Loucy (cell line): ENCODE measurements around the gene TMCO6.
A peak's percentile ranks its signal among the peaks of the same experiment; 100 is the strongest.
"Not testable (repeated sequence)": the region's sequence is repeated elsewhere in the genome, so short reads cannot be mapped to it uniquely, and the experiment has no call there.

Source experiments
- H2AFZ ChIP-seq: fragments of 200-600 bp; sonication (generic); 2 replicates; pipeline ENCODE4 v1.6.0; 2016; ENCODE audit warnings: antibody characterized with exemption, mild to moderate bottlenecking, low read length, moderate library complexity
- H3F3A ChIP-seq: fragments of 200-600 bp; 2 replicates; pipeline ENCODE4 v1.6.0; 2016; ENCODE audit warnings: antibody characterized with exemption, low read depth, mild to moderate bottlenecking
- H3K27me3 ChIP-seq: fragments of 200-600 bp; sonication (generic); 2 replicates; pipeline ENCODE4 v1.6.1; 2014; ENCODE audit warnings: low read length, mild to moderate bottlenecking; ENCODE audit not compliant: insufficient read depth, poor library complexity, severe bottlenecking
- H3K36me3 ChIP-seq: fragments of 200-600 bp; sonication (generic); 2 replicates; pipeline ENCODE4 v1.6.1; 2016; ENCODE audit warnings: low read length; ENCODE audit not compliant: insufficient read depth
- H3K4me1 ChIP-seq: fragments of 200-600 bp; sonication (generic); 2 replicates; pipeline ENCODE4 v1.5.1; 2014; ENCODE audit warnings: low read length, mild to moderate bottlenecking; ENCODE audit not compliant: insufficient read depth, poor library complexity, severe bottlenecking
- H3K4me2 ChIP-seq: fragments of 200-600 bp; sonication (generic); 2 replicates; pipeline ENCODE4 v1.6.0; 2014; ENCODE audit warnings: antibody characterized with exemption, low read length, low read depth, mild to moderate bottlenecking; ENCODE audit not compliant: poor library complexity, severe bottlenecking
- H3K4me3 ChIP-seq: fragments of 200-600 bp; sonication (generic); 2 replicates; pipeline ENCODE4 v1.5.1; 2014; ENCODE audit warnings: low read length, mild to moderate bottlenecking, mixed read lengths; ENCODE audit not compliant: poor library complexity, severe bottlenecking
- H3K79me2 ChIP-seq: fragments of 200-600 bp; sonication (generic); 2 replicates; pipeline ENCODE4 v1.6.1; 2014; ENCODE audit warnings: low read length; ENCODE audit not compliant: insufficient read depth
- H3K9ac ChIP-seq: fragments of 200-600 bp; sonication (generic); 2 replicates; pipeline ENCODE4 v1.6.0; 2014; ENCODE audit warnings: mild to moderate bottlenecking, low read depth, low read length, moderate library complexity; ENCODE audit not compliant: poor library complexity, severe bottlenecking
- H3K9me2 ChIP-seq: fragments of 200-600 bp; sonication (generic); replicated peaks from 2 replicates; pipeline ENCODE4 v1.6.1; 2016; ENCODE audit warnings: low read depth, low read length, mixed read lengths
- H3K9me3 ChIP-seq: fragments of 200-600 bp; sonication (generic); 2 replicates; pipeline ENCODE4 v1.6.1; 2014; ENCODE audit warnings: mild to moderate bottlenecking, antibody characterized with exemption, low read length, low read depth; ENCODE audit not compliant: insufficient read depth
- H4K20me1 ChIP-seq: fragments of 200-600 bp; sonication (generic); 2 replicates; pipeline ENCODE4 v1.6.0; 2014; ENCODE audit warnings: antibody characterized with exemption, low read length, mild to moderate bottlenecking; ENCODE audit not compliant: insufficient read depth, poor library complexity, severe bottlenecking
- CTCF ChIP-seq: fragments of 200-600 bp; sonication (generic); conservative IDR thresholded peaks from 2 replicates; pipeline ENCODE4 v1.5.1; 2014; ENCODE audit warnings: mild to moderate bottlenecking, antibody characterized with exemption, low read length
- EZH2phosphoT487 ChIP-seq: fragments of 200-600 bp; IDR thresholded peaks from 2 replicates; pipeline ENCODE4 v1.6.1; 2018; ENCODE audit warnings: antibody characterized with exemption, mild to moderate bottlenecking, moderate library complexity, borderline replicate concordance

The TMCO6 gene

GRCh38 chr5:140635291-140636257, 3.7 kb upstream of the TMCO6 start:
- TF ChIP-seq CTCF (no peak), EZH2phosphoT487 (no peak)
- Histone ChIP-seq H2AFZ (peak overlapping the region; percentile 56; the same call in 1 of the 2 replicates), H3K4me1 (peaks cover 10% of the 10 kb centered on the region)

GRCh38 chr5:140637371-140638100, 1.7 kb upstream of the TMCO6 start:
- Histone ChIP-seq H3K9ac (no peak overlapping the region), H3K36me3 (no peaks in the 10 kb centered on the region), H3K4me1 (peaks cover 10% of the 10 kb centered on the region), H4K20me1 (no peaks in the 10 kb centered on the region), H3K9me3 (no peaks in the 10 kb centered on the region), H3K9me2 (no peaks in the 10 kb centered on the region), H3K4me3 (no peak overlapping the region), H3F3A (no peaks in the 10 kb centered on the region), H3K4me2 (no peak overlapping the region), H3K79me2 (peaks cover 9% of the 10 kb centered on the region; the same call in 1 of the 2 replicates), H3K27me3 (no peaks in the 10 kb centered on the region), H2AFZ (no peak overlapping the region; the same call in 1 of the 2 replicates)
- TF ChIP-seq CTCF (no peak), EZH2phosphoT487 (no peak)

More at GRCh38 chr5:140635291-140636257, 3.7 kb upstream of the TMCO6 start:
- Histone ChIP-seq H3K9me3 (no peaks in the 10 kb centered on the region), H3K27me3 (no peaks in the 10 kb centered on the region), H3K9ac (no peak overlapping the region), H3K36me3 (no peaks in the 10 kb centered on the region), H3K79me2 (peaks cover 9% of the 10 kb centered on the region; the same call in 1 of the 2 replicates), H3F3A (no peaks in the 10 kb centered on the region), H4K20me1 (no peaks in the 10 kb centered on the region), H3K4me2 (no peak overlapping the region), H3K9me2 (no peaks in the 10 kb centered on the region), H3K4me3 (no peak overlapping the region)

GRCh38 chr5:140638898-140639147, 428 bp upstream of the TMCO6 start:
- not testable (repeated sequence) for H3K9me3 ChIP-seq, H3K79me2 ChIP-seq, H3K27me3 ChIP-seq, H4K20me1 ChIP-seq, H3K36me3 ChIP-seq, H3K4me1 ChIP-seq, H3K9ac ChIP-seq, H3F3A ChIP-seq, H3K9me2 ChIP-seq
- Histone ChIP-seq H3K4me3 (peak overlapping the region; percentile 75), H2AFZ (peak overlapping the region; percentile 78), H3K4me2 (peak overlapping the region; percentile 59)
